Uterus (tissue), 2 donors: ENCODE measurements around the gene MAPK11.

Experiments
- CTCF ChIP-seq, 4 experiments: fragments of 200-600 bp in 2 of 4; fragments of 450-650 bp in 2 of 4; sonication (generic) in 2 of 4; IDR thresholded peaks; one replicate each; pipeline ENCODE4 v1.5.1; 2016 to 2019; ENCODE audit warnings: antibody characterized with exemption in 4 of 4, mild to moderate bottlenecking in 2 of 4, moderate library complexity in 1 of 4
- POLR2A ChIP-seq, 2 donors: fragments of 450-650 bp; IDR thresholded peaks; one replicate each; pipeline ENCODE4 v1.6.1; 2016; ENCODE audit warnings: antibody characterized with exemption in 2 of 2, mild to moderate bottlenecking in 1 of 2, moderate library complexity in 1 of 2

- TF ChIP-seq CTCF (IDR thresholded peaks at IDR 0.05) (no peak), POLR2A (IDR thresholded peaks at IDR 0.05) (no peak)
Observed at GRCh38 chr22:50259302-50259701, 10.9 kb downstream of the MAPK11 start.
